GM18951 (cell line): ENCODE data around the gene RSRP1.
"Not testable (repeated sequence)": the region's sequence is repeated elsewhere in the genome, so short reads cannot be mapped to it uniquely, and the experiment has no call there.

ENCODE experiments used
- POLR2A ChIP-seq: IDR thresholded peaks from 4 replicates; pipeline ENCODE4 v1.6.1; 2011; ENCODE audit warnings: mild to moderate bottlenecking; ENCODE audit not compliant: insufficient read length, insufficient read depth; ENCODE audit errors: extremely low read depth
- in situ Hi-C: fragments of 300-500 bp; cut with MboI; formaldehyde crosslinking; loops from one replicate; pipeline ENCODE4 v1.12.0; 2022; ENCODE audit warnings: low sequenced_read_pairs, mixed read lengths, inconsistent platforms; ENCODE audit not compliant: unreplicated experiment

The RSRP1 gene

GRCh38 chr1:25247024-25247828 is at the start of gene RSRP1:
TSS of gene RSRP1 (minus strand) at chr1:25247454. CDS start at chr1:25246963, 491 bp downstream.
- peak; percentile 100 for TF ChIP-seq POLR2A
- in situ Hi-C loops, result no loop called here

- in situ Hi-C loops, result loop anchor here (5.0 kb wide), 1 partner anchor 101 kb away; no protein-coding TSS in a partner anchor
Measured at GRCh38 chr1:25296501-25296900, 49.2 kb upstream of the RSRP1 start.

- in situ Hi-C loops, result loop anchor here (5.0 kb wide), 1 partner anchor 102 kb away; no protein-coding TSS in a partner anchor
Measured at GRCh38 chr1:25294889-25295826, 47.9 kb upstream of the RSRP1 start.

GRCh38 chr1:25293426-25293825 is 46.2 kb upstream of the RSRP1 start:
- in situ Hi-C loops, result not testable (repeated sequence)

- in situ Hi-C loops, result not testable (repeated sequence)
Measured at GRCh38 chr1:25290043-25290442, 42.8 kb upstream of the RSRP1 start.

- in situ Hi-C loops, result not testable (repeated sequence)
Measured at GRCh38 chr1:25288573-25289101, 41.4 kb upstream of the RSRP1 start.

- in situ Hi-C loops, result not testable (repeated sequence)
Measured at GRCh38 chr1:25287164-25287563, 39.9 kb upstream of the RSRP1 start.

- in situ Hi-C loops, result not testable (repeated sequence)
Measured at GRCh38 chr1:25285862-25286261, 38.6 kb upstream of the RSRP1 start.

- in situ Hi-C loops, result not testable (repeated sequence)
Measured at GRCh38 chr1:25279693-25280111, 32.4 kb upstream of the RSRP1 start.

GRCh38 chr1:25278790-25279189 is 31.5 kb upstream of the RSRP1 start:
- in situ Hi-C loops, result not testable (repeated sequence)

GRCh38 chr1:25278358-25278757 is 31.1 kb upstream of the RSRP1 start:
- in situ Hi-C loops, result not testable (repeated sequence)

GRCh38 chr1:25277295-25277694 is 30.0 kb upstream of the RSRP1 start:
- in situ Hi-C loops, result not testable (repeated sequence)

GRCh38 chr1:25275648-25276047 is 28.4 kb upstream of the RSRP1 start:
- in situ Hi-C loops, result not testable (repeated sequence)

- in situ Hi-C loops, result not testable (repeated sequence)
Measured at GRCh38 chr1:25272238-25272637, 25.0 kb upstream of the RSRP1 start, which contains the start of gene RHD. TSS of gene RHD (plus strand) at chr1:25272509. CDS start at chr1:25272548, 39 bp downstream.

GRCh38 chr1:25268143-25268760 is 21.0 kb upstream of the RSRP1 start:
- in situ Hi-C loops, result not testable (repeated sequence)
